OCI-LY7 (cell line): ENCODE measurements around the gene SRP72. TPM values are rescaled to one million over a fixed set of nuclear protein-coding genes. Genes with fewer than 3 reads are reported as not detected.

Experiments
- BruUV-seq: library from RNA; stranded (reverse); fragments of 400-500 nt; replicated peaks from 2 replicates; lab custom pipeline; 2021; lab: Mats Ljungman, UMichigan
- CTCF ChIA-PET: fragments of 300-600 bp; sonication (Branson Sonifier 250); formaldehyde crosslinking; loops from one replicate; lab custom pipeline; 2022; ENCODE audit warnings: antibody characterized with exemption; ENCODE audit not compliant: unreplicated experiment; lab: Charles Lee
- POLR2A ChIA-PET: fragments of 300-600 bp; sonication (Branson Sonifier 250); formaldehyde crosslinking; loops from one replicate; lab custom pipeline; 2022; ENCODE audit warnings: antibody characterized with exemption; lab: Charles Lee
- DNase-seq: peaks from one replicate; pipeline ENCODE4 v3.0.0-alpha.2; 2015; ENCODE audit warnings: low spot score
- H2AFZ ChIP-seq: fragments of 200-600 bp; sonication (generic), shearing (Covaris generic); 2 replicates; pipeline ENCODE4 v1.6.1; 2014; ENCODE audit warnings: mild to moderate bottlenecking, antibody characterized with exemption, low read length, moderate library complexity
- H3K27ac ChIP-seq: fragments of 200-600 bp; sonication (generic); 2 replicates; pipeline ENCODE4 v1.5.1; 2014; ENCODE audit warnings: mixed run types, low read depth, mild to moderate bottlenecking, moderate library complexity, low read length, inconsistent platforms; ENCODE audit not compliant: poor library complexity, severe bottlenecking
- H3K36me3 ChIP-seq: fragments of 200-600 bp; sonication (generic); 2 replicates; pipeline ENCODE4 v1.6.1; 2014; ENCODE audit warnings: mild to moderate bottlenecking, antibody characterized with exemption, low read length, moderate library complexity, mixed read lengths; ENCODE audit not compliant: insufficient read depth
- H3K4me1 ChIP-seq: fragments of 200-600 bp; sonication (generic); 2 replicates; pipeline ENCODE4 v1.5.1; 2014; ENCODE audit warnings: mild to moderate bottlenecking, low read length; ENCODE audit not compliant: insufficient read depth, poor library complexity, severe bottlenecking
- H3K4me2 ChIP-seq: fragments of 200-600 bp; sonication (generic); 2 replicates; pipeline ENCODE4 v1.6.1; 2014; ENCODE audit warnings: mild to moderate bottlenecking, low read length
- H3K4me3 ChIP-seq: fragments of 200-600 bp; sonication (generic); 2 replicates; pipeline ENCODE4 v1.5.1; 2014; ENCODE audit warnings: mild to moderate bottlenecking, low read depth, low read length; ENCODE audit not compliant: poor library complexity, severe bottlenecking
- H3K79me2 ChIP-seq: fragments of 200-600 bp; sonication (generic); 2 replicates; pipeline ENCODE4 v1.6.1; 2016; ENCODE audit warnings: low read depth, mild to moderate bottlenecking, low read length, moderate library complexity, mixed read lengths; ENCODE audit not compliant: insufficient read depth
- H3K9me2 ChIP-seq: fragments of 200-600 bp; sonication (generic); 2 replicates; pipeline ENCODE4 v1.6.1; 2016; ENCODE audit warnings: mild to moderate bottlenecking, low read length, mixed read lengths; ENCODE audit not compliant: insufficient read depth
- H3K9me3 ChIP-seq: fragments of 200-600 bp; sonication (generic); 2 replicates; pipeline ENCODE4 v1.6.1; 2014; ENCODE audit warnings: mild to moderate bottlenecking, mixed run types, low read length, mixed read lengths
- H4K20me1 ChIP-seq: fragments of 200-600 bp; sonication (generic); 2 replicates; pipeline ENCODE4 v1.6.1; 2014; ENCODE audit warnings: mild to moderate bottlenecking, antibody characterized with exemption, low read length, moderate library complexity, mixed read lengths; ENCODE audit not compliant: insufficient read depth
- CTCF ChIP-seq: fragments of 200-600 bp; sonication (generic); conservative IDR thresholded peaks from 2 replicates; pipeline ENCODE4 v1.5.1; 2014; ENCODE audit warnings: mild to moderate bottlenecking, antibody characterized with exemption, low read length, moderate library complexity, mixed read lengths
- EZH2phosphoT487 ChIP-seq: fragments of 200-600 bp; sonication (generic); IDR thresholded peaks from 2 replicates; pipeline ENCODE4 v1.6.1; 2018; ENCODE audit warnings: low read depth, borderline replicate concordance, mild to moderate bottlenecking, mixed run types, antibody characterized with exemption, low read length, moderate library complexity, mixed read lengths
- intact Hi-C: fragments of 100-400 bp; cut with micrococcal nuclease; formaldehyde crosslinking; loops from one replicate; pipeline ENCODE4 v1.10.0; 2022; ENCODE audit not compliant: unreplicated experiment
- total RNA-seq, 2 experiments: library from RNA; depleted of rRNA in 1 of 2; stranded (reverse); fragments of >200 nt in 1 of 2; shearing (Covaris generic) in 1 of 2; gene quantifications; 2 replicates each; pipeline ENCODE4 v1.2.3, GENCODE V29; 2014 to 2022

Gene SRP72
- total RNA-seq, 2 experiments from 2014 or later: 53.5 to 166 TPM

- Histone ChIP-seq H3K36me3 (peaks cover 50% of the 10 kb centered on the region), H3K9me3 (no peaks in the 10 kb centered on the region), H4K20me1 (peaks cover 17% of the 10 kb centered on the region; the same call in 1 of the 2 replicates), H3K27ac (peak overlapping the region; percentile 83), H3K4me1 (peaks cover 36% of the 10 kb centered on the region), H3K4me2 (peak overlapping the region; percentile 94), H3K9me2 (no peaks in the 10 kb centered on the region), H2AFZ (peak overlapping the region; percentile 81), H3K79me2 (peaks cover 81% of the 10 kb centered on the region), H3K4me3 (peak overlapping the region; percentile 99)
- TF ChIP-seq CTCF (no peak), EZH2phosphoT487 (no peak)
- intact Hi-C loops: no loop called here
- BruUV-seq: no TSS peak
- ChIA-PET POLR2A (interaction anchor here (0.5 to 2.7 kb wide), 11 partner anchors 8 to 512 kb away, joined by 3 to 38 read pairs (median 7); partner anchors contain the start of genes AASDH, PAICS and PPAT), CTCF (no interaction called here)
- no peak for DNase-seq
Observed at GRCh38 chr4:56468097-56468422, 643 bp downstream of the SRP72 start.

GRCh38 chr4:56469489-56470210 is 2.2 kb downstream of the SRP72 start:
- BruUV-seq: no TSS peak
- Histone ChIP-seq H3K4me3 (peak overlapping the region; percentile 99), H3K4me1 (peaks cover 37% of the 10 kb centered on the region), H3K27ac (no peak overlapping the region), H3K9me3 (no peaks in the 10 kb centered on the region), H3K79me2 (peaks cover 82% of the 10 kb centered on the region), H3K4me2 (peak overlapping the region; percentile 94), H4K20me1 (peaks cover 17% of the 10 kb centered on the region; the same call in 1 of the 2 replicates), H3K9me2 (no peaks in the 10 kb centered on the region), H2AFZ (no peak overlapping the region), H3K36me3 (peaks cover 56% of the 10 kb centered on the region)
- no peak for DNase-seq
- TF ChIP-seq CTCF (no peak), EZH2phosphoT487 (no peak)
- ChIA-PET CTCF (no interaction called here), POLR2A (interaction anchor here (0.7 to 2.7 kb wide), 10 partner anchors 10 to 472 kb away, joined by 3 to 38 read pairs (median 6); partner anchors contain the start of genes AASDH, PAICS and PPAT)
- intact Hi-C loops: no loop called here

GRCh38 chr4:56475917-56476316 is 8.5 kb downstream of the SRP72 start:
- H3K27ac ChIP-seq: peak overlapping the region; percentile 89
- H3K4me3 ChIP-seq: peak overlapping the region; percentile 55
- H3K79me2 ChIP-seq: peaks cover 41% of the 10 kb centered on the region
- no peaks in the 10 kb centered on the region for H3K9me2 ChIP-seq
- no peaks in the 10 kb centered on the region for H3K9me3 ChIP-seq
- H3K4me2 ChIP-seq: peak overlapping the region; percentile 72
- TF ChIP-seq EZH2phosphoT487 (no peak), CTCF (no peak)
- no peak overlapping the region for H2AFZ ChIP-seq
- intact Hi-C loops: no loop called here
- CTCF ChIA-PET: no interaction called here
- peaks cover 96% of the 10 kb centered on the region for H3K36me3 ChIP-seq
- H3K4me1 ChIP-seq: peaks cover 29% of the 10 kb centered on the region
- H4K20me1 ChIP-seq: peaks cover 3% of the 10 kb centered on the region; the same call in 1 of the 2 replicates
- BruUV-seq: no TSS peak
- DNase-seq: peak; percentile 68
- POLR2A ChIA-PET: interaction anchor here (0.6 to 2.3 kb wide), 7 partner anchors 8 to 89 kb away, joined by 3 to 8 read pairs (median 3); partner anchors contain the start of genes AASDH, PAICS and SRP72
